OCI-LY7 (cell line): ENCODE results near the gene HHEX.

Source experiments
- CTCF ChIP-seq: fragments of 200-600 bp; sonication (generic); conservative IDR thresholded peaks from 2 replicates; pipeline ENCODE4 v1.5.1; 2014; ENCODE audit warnings: mild to moderate bottlenecking, antibody characterized with exemption, low read length, moderate library complexity, mixed read lengths
- EZH2phosphoT487 ChIP-seq: fragments of 200-600 bp; sonication (generic); IDR thresholded peaks from 2 replicates; pipeline ENCODE4 v1.6.1; 2018; ENCODE audit warnings: low read depth, borderline replicate concordance, mild to moderate bottlenecking, mixed run types, antibody characterized with exemption, low read length, moderate library complexity, mixed read lengths

- TF ChIP-seq CTCF (no peak), EZH2phosphoT487 (no peak)
Observed at GRCh38 chr10:92688573-92688926, 1.2 kb upstream of the HHEX start.
